Iris pigment epithelial cell (primary cell): ENCODE results near the gene GLI3.
A peak's percentile ranks its signal among the peaks of the same experiment; 100 is the strongest.

Experiments
- DNase-seq: peaks from one replicate; pipeline ENCODE4 v3.0.0-alpha.2; 2011; ENCODE audit warnings: low read depth

The GLI3 gene

DNA sequence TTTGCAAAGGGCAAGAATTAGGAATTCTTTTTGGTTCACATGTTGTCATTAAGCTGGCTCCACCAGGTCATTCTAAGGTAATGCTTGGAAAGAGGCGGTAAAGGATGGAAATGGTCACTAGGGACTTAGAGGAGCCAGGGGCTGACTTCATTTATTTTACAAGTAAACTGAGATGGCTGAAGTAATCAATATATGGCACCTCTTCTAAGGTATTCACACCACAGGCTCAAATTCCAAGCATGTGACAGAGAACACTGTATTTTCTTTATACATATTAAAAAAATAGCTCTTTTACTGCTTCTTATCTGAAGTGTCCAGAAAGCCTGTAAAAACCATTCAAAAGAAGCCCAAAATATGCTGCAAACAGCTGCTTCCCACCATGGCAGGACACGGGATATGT lies 239.0 kb downstream of the GLI3 start:
- DNase-seq = no peak

DNA sequence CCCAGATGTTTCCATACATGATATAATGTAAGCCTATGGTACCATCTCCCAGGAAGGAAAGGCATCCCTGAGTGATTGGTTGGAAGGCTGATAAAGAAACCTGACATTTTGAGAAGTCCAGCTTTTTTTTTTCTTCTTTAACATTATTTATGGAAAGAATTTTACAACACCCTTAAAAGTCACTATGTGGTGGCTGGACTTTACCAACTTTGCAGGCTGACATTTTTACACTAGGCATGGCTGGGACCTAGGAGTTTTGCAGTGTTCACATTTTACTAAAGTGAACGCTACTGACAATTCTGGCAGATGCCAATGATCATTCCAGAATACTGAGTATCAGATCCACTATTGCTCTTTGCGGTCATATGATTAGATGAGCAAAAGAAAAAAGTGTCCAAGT lies 239.9 kb downstream of the GLI3 start:
- no peak for DNase-seq

DNA sequence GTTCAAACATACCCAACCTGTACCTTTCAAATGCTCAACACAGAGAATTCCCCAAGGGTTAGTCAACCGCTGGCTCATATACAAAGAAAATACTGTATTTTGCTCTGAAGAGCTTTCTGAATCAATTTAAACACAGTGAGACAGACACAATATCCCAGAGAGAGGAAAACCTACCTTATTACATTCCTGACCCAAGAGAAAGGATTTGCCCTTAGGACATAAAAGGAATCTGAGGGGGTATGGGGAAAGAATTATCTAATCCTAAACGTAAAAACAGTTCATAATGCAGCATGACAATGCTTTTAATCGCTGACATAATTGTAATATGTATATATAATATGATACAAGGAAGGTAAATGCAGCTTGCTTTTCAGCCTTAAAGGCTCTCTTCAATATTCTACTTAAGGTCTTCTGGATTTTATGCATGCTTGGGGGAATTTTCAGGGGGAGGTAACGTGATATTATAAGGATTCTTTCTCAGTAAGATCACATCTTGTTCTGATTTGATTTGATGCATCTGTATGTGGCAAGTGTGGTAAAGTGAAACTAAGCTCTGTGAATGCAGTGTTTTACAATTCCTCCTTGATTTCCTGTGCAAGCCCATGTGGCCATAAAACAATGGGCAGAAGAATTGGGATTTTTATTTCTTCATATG lies 240.5 kb downstream of the GLI3 start:
- peak; percentile 92 for DNase-seq

GRCh38 chr7:41995632-41996271 lies 241.3 kb downstream of the GLI3 start:
- no peak for DNase-seq

DNA sequence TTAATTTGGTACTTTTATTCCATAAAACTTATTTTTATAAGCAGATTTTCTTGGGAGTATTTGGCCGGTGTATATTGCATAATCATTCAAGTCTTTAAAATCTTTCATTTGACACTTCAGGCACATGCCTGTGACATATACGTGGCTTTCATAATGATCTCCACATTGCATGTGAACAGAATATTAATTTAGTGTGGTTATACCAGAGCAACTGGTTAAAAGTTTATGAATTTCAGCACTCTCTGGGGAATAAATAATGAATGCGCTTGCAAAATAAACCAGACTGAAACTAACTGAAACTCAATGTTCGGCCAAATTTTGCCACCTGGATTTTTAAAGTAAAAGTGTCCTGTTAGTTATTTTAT lies 242.3 kb downstream of the GLI3 start:
- DNase-seq = no peak

DNA sequence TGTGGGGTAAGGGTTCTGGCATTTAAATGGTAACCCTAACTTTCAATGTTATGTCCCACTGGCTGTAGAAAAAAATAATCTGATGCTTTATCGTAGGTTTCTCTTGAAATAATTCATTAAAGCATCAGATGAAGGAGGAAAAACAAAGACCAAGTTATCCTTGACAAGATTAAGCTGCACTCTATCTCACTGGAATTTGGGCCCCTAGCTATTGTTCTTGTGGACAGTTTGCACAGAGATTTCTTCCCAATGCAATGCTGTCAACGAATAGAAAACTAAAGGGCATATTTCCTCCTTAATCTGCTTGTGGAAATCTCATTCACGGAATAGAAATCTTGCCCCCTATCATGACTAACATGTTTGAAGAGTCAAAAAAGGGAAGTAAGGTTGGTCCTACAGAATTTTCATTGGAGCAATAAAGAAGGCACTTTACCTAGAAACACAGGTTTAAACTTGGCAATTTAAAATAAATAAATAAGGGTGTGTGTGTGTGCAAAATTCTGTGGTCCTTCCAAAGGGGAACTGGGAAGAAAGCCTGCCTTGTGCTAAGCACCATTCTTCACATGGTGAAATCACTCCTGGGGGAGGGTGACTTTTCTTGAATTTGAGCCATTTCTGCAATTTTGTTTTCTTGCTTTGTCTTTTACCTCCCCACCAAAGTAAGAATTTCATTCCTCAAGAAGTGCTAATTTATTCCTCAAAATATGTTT lies 242.8 kb downstream of the GLI3 start:
- DNase-seq = no peak

DNA sequence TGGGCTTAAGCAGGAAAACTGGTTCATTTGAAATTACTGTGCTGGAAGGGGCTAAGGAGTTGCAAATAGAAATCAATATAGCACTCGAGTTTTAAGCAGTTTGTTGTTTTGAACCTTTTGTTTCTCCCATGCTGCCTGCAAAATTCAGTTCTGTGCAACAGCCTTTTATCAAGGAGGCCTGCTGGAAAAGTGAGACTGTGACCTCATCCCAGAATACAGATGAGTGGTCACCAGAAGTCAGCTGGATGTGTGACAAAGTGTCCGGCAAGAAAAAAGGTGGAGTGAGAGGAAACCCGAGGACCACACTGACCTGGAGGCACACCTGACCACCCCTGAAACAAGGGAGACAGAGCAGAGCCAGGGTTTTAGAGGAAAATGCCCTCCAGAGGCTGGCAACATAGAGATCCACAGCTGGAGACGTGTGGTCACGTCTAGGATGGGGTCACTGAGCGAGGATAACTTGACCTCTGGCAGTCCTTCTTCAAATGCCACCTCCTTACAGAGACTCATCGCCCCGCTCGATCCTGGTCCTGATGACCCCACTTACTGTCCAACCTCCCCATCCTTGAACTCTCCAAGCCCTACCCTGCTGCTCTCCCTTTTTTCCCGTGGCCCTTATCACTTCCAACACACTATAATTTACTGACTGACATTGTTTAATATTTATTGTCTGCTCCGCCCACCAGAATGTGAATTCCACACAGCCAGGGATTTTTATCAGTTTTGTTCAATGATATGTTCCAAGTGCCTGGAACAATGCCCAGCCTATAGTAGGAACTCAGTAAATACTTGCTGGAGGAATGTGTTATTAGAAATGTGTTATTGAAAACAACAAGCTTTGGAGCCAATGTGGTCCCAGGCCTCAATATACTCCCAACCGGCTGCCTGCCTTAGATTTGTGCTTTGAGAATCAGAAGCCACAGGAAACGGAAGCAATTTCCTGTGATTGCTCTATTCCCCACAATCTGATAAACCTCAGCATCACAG lies 243.8 kb downstream of the GLI3 start:
- peak; percentile 94 for DNase-seq

- DNase-seq = peak; percentile 84
Measured at GRCh38 chr7:41984888-41985287, 252.1 kb downstream of the GLI3 start.

- no peak for DNase-seq
Measured at GRCh38 chr7:41981046-41982040, 255.7 kb downstream of the GLI3 start.

DNA sequence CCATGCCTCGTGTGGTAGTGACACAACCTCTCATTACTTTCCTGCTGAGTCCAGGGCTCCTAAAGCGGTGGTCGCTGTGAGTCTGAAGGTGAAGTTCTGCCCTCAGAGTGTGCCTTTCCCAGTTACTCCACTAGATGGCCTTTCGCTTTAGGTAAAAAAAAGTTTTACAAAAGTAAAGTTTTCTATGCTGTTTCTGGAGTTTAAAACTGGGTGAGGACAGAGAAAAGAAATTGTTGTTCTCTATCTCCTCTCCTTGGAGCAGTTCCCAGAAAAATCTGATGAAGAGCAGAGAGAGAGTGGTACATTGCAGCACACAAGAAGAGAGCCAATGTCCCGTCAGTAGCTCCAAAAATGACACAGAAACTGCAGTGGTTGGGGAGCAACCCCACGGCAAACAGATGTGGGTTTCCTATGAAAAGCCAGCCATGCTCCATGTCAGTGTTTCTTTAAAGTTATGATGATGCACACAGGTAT lies 257.1 kb downstream of the GLI3 start:
- DNase-seq = peak; percentile 54

- DNase-seq = no peak
Measured at GRCh38 chr7:41978858-41979257, 258.2 kb downstream of the GLI3 start.

DNA sequence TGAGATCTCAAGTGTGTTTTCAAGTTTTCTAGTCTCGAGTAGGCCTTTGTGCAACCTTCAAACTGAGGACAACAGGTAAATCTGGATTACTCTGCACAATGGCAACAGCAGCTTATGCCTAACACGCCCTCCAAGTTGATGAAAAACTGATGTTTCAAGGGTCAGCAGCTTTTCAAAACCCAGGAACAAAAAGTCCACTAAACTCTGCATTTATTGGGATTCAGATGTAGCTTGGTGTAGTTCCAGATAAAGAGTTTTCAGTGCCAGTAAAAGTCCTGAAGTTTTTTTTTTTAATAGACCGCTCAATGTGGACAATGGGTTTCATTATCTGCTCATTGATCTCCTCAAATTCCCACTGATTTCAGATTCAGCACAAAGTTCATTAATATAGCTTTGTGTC lies 259.3 kb downstream of the GLI3 start:
- no peak for DNase-seq

GRCh38 chr7:41977151-41977651 lies 259.8 kb downstream of the GLI3 start:
- peak; percentile 73 for DNase-seq

GRCh38 chr7:41976411-41976810 lies 260.6 kb downstream of the GLI3 start:
- DNase-seq = no peak

DNA sequence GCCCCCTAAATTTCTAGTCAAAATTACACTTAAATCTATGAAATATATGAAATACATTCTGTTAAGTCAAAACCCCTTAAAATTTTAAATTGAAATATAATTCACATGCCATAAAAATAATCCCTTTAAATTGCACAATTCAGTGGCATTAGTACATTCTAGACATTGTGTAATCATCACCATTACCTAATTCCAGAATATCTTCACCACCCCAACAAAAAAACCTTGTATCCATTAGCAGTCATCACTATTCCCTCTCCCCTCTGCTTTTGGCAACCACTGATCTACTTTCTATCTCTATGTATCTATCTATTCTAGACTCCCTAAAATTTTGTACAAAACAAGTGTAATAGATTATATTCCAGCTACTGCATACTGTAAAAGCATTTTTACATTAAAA lies 261.2 kb downstream of the GLI3 start:
- peak; percentile 53 for DNase-seq

DNA sequence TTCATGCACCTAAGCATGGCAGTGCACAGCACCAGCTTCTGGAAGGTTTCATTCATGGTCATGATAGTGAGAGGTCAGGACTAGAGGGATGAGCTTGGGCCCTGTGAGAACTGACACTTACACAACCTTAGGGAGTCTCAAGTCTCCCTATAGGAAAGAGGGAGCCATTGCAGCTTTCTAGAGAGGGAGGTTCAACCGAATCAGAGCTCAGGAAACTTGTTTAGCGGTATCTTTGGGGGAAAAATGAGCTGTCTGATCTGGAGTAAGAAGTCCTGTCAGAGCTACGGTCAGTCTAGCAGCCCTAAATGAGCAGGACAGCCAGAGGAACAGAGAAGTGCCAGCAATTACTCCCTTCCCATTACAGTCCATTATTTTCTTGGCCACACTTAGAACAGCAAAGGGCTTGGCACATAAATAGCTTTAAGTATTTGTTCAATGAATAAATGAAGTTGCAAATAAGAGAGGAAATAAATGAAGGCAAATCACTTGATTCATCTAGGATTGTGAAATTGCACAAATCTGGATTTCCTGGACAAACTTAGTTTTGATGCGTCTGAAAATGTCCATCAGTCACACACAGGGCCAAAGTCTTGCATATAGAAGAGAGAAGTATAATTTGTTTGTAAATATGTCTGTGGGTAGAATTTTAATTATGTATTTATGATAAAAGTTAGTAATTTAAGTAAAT lies 262.0 kb downstream of the GLI3 start:
- DNase-seq = peak; percentile 47

- DNase-seq = no peak
Measured at GRCh38 chr7:41973202-41973730, 263.7 kb downstream of the GLI3 start.

- DNase-seq = no peak
Measured at GRCh38 chr7:41972776-41973175, 264.2 kb downstream of the GLI3 start.

DNA sequence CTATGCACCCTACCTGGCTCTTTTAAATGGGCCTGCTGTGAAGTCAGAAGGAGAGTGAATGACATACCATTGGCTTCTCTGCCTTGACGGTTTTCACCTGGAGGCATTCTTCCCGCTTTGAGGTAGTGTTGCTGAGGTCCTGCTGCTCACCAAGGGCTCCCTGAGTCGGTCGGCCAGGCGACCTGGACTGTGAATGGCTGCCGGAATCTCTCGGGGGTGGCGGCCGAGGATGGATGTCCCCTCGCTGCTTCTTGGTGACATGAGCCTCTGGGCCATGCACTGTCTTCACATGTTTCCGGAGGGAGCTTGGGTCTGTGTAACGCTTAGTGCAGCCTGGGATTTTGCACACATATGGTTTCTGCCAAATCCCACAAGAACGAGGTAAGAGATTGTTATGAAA lies 264.7 kb downstream of the GLI3 start:
- DNase-seq = no peak
